Body of pancreas (tissue), 4 donors: Measurements from ENCODE around the gene MED12L.

Experiments
- CTCF ChIP-seq, 7 experiments: fragments of 450-650 bp in 4 of 7; fragments of 200-600 bp in 3 of 7; sonication (generic) in 3 of 7; IDR thresholded peaks; one replicate each; pipeline ENCODE4 v1.5.1; 2016 to 2019; ENCODE audit warnings: antibody characterized with exemption in 7 of 7
- POLR2A ChIP-seq, 3 donors: fragments of 450-650 bp; IDR thresholded peaks; one replicate each; pipeline ENCODE4 v1.6.1; 2016; ENCODE audit warnings: antibody characterized with exemption in 3 of 3, mild to moderate bottlenecking in 2 of 3

GRCh38 chr3:151330379-151330778, 244.9 kb downstream of the MED12L start:
- no peak for TF ChIP-seq CTCF (IDR thresholded peaks at IDR 0.05)
- no peak for TF ChIP-seq POLR2A (IDR thresholded peaks at IDR 0.05)
